Measurements from ENCODE around the gene CDH13.

The CDH13 gene

DNA sequence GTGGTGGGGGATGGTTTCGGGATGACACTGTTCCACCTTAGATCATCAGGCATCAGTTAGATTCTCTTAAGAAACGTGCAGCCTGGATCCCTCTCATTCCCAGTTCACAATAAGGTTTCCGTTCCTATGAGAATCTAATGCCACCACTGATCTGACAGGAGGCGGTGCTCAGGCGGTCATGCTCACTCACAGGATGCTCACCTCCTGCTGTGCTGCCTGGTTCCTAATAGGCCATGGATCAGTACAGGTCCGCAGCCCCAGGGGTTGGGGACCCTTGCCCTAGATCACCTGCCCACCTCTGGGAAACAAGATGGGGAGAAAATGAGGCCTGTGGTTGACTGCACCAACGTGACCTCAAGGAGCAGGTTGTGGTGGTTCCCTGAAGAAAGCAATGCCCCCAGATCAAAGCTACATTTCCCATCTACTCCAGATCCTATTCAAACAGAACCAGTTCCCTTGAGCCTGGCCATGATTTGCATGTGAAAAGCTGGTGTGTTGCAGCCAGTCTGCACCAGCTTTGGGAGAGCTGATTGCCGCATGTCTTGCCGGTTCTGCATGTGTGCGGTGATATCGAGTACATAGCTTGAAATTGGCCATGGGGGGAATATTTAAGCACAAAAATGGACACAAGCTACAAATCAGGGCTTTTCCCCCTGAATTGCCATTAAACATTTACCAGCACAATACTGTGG, 997.8 kb downstream of the CDH13 start:
- peaks cover 2% of the 10 kb centered on the region; the same call in 1 of the 2 replicates for H3K4me1 ChIP-seq (ENCODE audit: control insufficient read depth, insufficient read depth, low read length)
- POLR2A ChIA-PET = no interaction called here
- H3K36me3 ChIP-seq (ENCODE audit: control insufficient read depth in 2 of 2, insufficient read depth in 1 of 2, low read length in 2 of 2) = no peaks in the 10 kb centered on the region
- CTCF ChIA-PET = no interaction called here
- TF ChIP-seq ZNF311 (tag by site-specific recombination; IDR thresholded peaks at IDR 0.05; ENCODE audit: borderline replicate concordance) (no peak), ZNF274 (IDR thresholded peaks at IDR 0.05; ENCODE audit: low read length) (no peak), ZNF274 (tag by site-specific recombination; IDR thresholded peaks at IDR 0.05; ENCODE audit: borderline replicate concordance) (no peak), ZNF660 (tag by site-specific recombination; IDR thresholded peaks at IDR 0.05) (no peak), ZEB2 (tag by site-specific recombination; IDR thresholded peaks at IDR 0.05) (no peak), GLIS1 (tag by site-specific recombination; IDR thresholded peaks at IDR 0.05) (no peak), BCL11B (tag by site-specific recombination; IDR thresholded peaks at IDR 0.05; ENCODE audit: low read depth) (no peak), HOXA7 (CRISPR knock-in tag; IDR thresholded peaks at IDR 0.05; ENCODE audit: borderline replicate concordance) (no peak), ZNF214 (tag by site-specific recombination; IDR thresholded peaks at IDR 0.05; ENCODE audit: borderline replicate concordance) (no peak), ZNF701 (tag by site-specific recombination; IDR thresholded peaks at IDR 0.05) (no peak), SALL2 (tag by site-specific recombination; IDR thresholded peaks at IDR 0.05; ENCODE audit: borderline replicate concordance) (no peak), ZNF561 (tag by site-specific recombination; IDR thresholded peaks at IDR 0.05; ENCODE audit: borderline replicate concordance) (no peak), ZNF623 (tag by site-specific recombination; IDR thresholded peaks at IDR 0.05) (no peak), GFI1B (tag by site-specific recombination; IDR thresholded peaks at IDR 0.05) (no peak), ZXDB (tag by site-specific recombination; IDR thresholded peaks at IDR 0.05) (no peak)
- TF ChIP-seq, protein P1, sequence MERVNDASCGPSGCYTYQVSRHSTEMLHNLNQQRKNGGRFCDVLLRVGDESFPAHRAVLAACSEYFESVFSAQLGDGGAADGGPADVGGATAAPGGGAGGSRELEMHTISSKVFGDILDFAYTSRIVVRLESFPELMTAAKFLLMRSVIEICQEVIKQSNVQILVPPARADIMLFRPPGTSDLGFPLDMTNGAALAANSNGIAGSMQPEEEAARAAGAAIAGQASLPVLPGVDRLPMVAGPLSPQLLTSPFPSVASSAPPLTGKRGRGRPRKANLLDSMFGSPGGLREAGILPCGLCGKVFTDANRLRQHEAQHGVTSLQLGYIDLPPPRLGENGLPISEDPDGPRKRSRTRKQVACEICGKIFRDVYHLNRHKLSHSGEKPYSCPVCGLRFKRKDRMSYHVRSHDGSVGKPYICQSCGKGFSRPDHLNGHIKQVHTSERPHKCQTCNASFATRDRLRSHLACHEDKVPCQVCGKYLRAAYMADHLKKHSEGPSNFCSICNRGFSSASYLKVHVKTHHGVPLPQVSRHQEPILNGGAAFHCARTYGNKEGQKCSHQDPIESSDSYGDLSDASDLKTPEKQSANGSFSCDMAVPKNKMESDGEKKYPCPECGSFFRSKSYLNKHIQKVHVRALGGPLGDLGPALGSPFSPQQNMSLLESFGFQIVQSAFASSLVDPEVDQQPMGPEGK (tag by site-specific recombination; IDR thresholded peaks at IDR 0.05) = no peak
- TF ChIP-seq, protein P2, sequence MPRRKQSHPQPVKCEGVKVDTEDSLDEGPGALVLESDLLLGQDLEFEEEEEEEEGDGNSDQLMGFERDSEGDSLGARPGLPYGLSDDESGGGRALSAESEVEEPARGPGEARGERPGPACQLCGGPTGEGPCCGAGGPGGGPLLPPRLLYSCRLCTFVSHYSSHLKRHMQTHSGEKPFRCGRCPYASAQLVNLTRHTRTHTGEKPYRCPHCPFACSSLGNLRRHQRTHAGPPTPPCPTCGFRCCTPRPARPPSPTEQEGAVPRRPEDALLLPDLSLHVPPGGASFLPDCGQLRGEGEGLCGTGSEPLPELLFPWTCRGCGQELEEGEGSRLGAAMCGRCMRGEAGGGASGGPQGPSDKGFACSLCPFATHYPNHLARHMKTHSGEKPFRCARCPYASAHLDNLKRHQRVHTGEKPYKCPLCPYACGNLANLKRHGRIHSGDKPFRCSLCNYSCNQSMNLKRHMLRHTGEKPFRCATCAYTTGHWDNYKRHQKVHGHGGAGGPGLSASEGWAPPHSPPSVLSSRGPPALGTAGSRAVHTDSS (tag by site-specific recombination; IDR thresholded peaks at IDR 0.05) = no peak
- TF ChIP-seq, protein P3, sequence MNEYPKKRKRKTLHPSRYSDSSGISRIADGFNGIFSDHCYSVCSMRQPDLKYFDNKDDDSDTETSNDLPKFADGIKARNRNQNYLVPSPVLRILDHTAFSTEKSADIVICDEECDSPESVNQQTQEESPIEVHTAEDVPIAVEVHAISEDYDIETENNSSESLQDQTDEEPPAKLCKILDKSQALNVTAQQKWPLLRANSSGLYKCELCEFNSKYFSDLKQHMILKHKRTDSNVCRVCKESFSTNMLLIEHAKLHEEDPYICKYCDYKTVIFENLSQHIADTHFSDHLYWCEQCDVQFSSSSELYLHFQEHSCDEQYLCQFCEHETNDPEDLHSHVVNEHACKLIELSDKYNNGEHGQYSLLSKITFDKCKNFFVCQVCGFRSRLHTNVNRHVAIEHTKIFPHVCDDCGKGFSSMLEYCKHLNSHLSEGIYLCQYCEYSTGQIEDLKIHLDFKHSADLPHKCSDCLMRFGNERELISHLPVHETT (tag by site-specific recombination; IDR thresholded peaks at IDR 0.05) = no peak
- TF ChIP-seq, protein P4, sequence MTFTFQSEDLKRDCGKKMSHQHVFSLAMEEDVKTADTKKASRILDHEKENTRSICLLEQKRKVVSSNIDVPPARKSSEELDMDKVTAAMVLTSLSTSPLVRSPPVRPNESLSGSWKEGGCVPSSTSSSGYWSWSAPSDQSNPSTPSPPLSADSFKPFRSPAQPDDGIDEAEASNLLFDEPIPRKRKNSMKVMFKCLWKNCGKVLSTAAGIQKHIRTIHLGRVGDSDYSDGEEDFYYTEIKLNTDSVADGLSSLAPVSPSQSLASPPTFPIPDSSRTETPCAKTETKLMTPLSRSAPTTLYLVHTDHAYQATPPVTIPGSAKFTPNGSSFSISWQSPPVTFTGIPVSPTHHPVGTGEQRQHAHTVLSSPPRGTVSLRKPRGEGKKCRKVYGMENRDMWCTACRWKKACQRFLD (tag by site-specific recombination; IDR thresholded peaks at IDR 0.05) = no peak
- TF ChIP-seq, protein P5, sequence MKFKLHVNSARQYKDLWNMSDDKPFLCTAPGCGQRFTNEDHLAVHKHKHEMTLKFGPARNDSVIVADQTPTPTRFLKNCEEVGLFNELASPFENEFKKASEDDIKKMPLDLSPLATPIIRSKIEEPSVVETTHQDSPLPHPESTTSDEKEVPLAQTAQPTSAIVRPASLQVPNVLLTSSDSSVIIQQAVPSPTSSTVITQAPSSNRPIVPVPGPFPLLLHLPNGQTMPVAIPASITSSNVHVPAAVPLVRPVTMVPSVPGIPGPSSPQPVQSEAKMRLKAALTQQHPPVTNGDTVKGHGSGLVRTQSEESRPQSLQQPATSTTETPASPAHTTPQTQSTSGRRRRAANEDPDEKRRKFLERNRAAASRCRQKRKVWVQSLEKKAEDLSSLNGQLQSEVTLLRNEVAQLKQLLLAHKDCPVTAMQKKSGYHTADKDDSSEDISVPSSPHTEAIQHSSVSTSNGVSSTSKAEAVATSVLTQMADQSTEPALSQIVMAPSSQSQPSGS (tag by site-specific recombination; IDR thresholded peaks at IDR 0.05; ENCODE audit: low read depth) = no peak
- no peaks in the 10 kb centered on the region for H3K9me3 ChIP-seq (ENCODE audit: control insufficient read depth, insufficient read depth, low read depth, low read length)
- no peak overlapping the region for H3K27ac ChIP-seq (ENCODE audit: extremely low read depth, low read depth, low read length)
- no peak overlapping the region for H3K4me3 ChIP-seq (ENCODE audit: low read depth, low read length)

Measured in HEK293 (cell line).